GM12878 (cell line): ENCODE measurements around the gene IRS1. TPM values are rescaled to one million over a fixed set of nuclear protein-coding genes. Genes with fewer than 3 reads are reported as not detected.

Experiments used
- ATAC-seq: fragments of 200-7000 bp; cut with Tn5 transposase; 3 replicates; pipeline ENCODE4 v1.9.1; 2020; ENCODE audit warnings: mild to moderate bottlenecking, moderate library complexity
- BruUV-seq: library from RNA; stranded (reverse); fragments of 400-500 nt; replicated peaks from 2 replicates; lab custom pipeline; 2021; lab: Mats Ljungman, UMichigan
- CTCF ChIA-PET: fragments of 300-600 bp; sonication (Branson Sonifier 250); formaldehyde crosslinking; extraction: SDS; loops from one replicate; lab custom pipeline; 2021; ENCODE audit warnings: inconsistent platforms; lab: Yijun Ruan, JAX
- POLR2A ChIA-PET: fragments of 350-600 bp; formaldehyde crosslinking; extraction: SDS; loops from one replicate; lab custom pipeline; 2021; ENCODE audit warnings: inconsistent platforms; lab: Charles Lee
- RAD21 ChIA-PET: fragments of 300-600 bp; sonication (Branson Sonifier 250); formaldehyde crosslinking; loops from one replicate; lab custom pipeline; 2023; ENCODE audit warnings: antibody characterized with exemption; ENCODE audit not compliant: unreplicated experiment; lab: Charles Lee
- SMC1A ChIA-PET: fragments of 300-600 bp; sonication (Branson Sonifier 250); formaldehyde crosslinking; loops from one replicate; lab custom pipeline; 2023; ENCODE audit not compliant: unreplicated experiment, uncharacterized antibody; lab: Charles Lee
- DNase-seq: peaks from one replicate; pipeline ENCODE4 v3.0.0-alpha.2; 2011; ENCODE audit warnings: low read depth, low spot score
- FAIRE-seq: peaks from 3 replicates; lab custom pipeline; 2011; peaks lifted over from hg19 to GRCh38; lab: Jason Lieb, UNC
- H2AFZ ChIP-seq: 2 replicates; pipeline ENCODE4 v1.6.0; 2011; ENCODE audit warnings: low read depth, low read length, control low read depth; ENCODE audit not compliant: control insufficient read depth
- H3K27ac ChIP-seq: 2 replicates; pipeline ENCODE4 v1.5.1; 2011; ENCODE audit warnings: control low read depth; ENCODE audit not compliant: control insufficient read depth, insufficient read depth
- H3K27me3 ChIP-seq, 2 experiments: replicated peaks in 1 of 2; 2 replicates each; pipeline versions ENCODE4 v1.6.0 to v1.6.1; 2011; ENCODE audit warnings: low read length in 1 of 2; ENCODE audit not compliant: control insufficient read depth in 2 of 2, insufficient read depth in 2 of 2
- H3K36me3 ChIP-seq, 2 experiments: 2 replicates each; pipeline ENCODE4 v1.5.1; 2011; ENCODE audit warnings: low read length in 1 of 2; ENCODE audit not compliant: control insufficient read depth in 2 of 2, insufficient read depth in 2 of 2
- H3K4me1 ChIP-seq: 2 replicates; pipeline ENCODE4 v1.6.1; 2011; ENCODE audit warnings: mild to moderate bottlenecking, low read length, moderate library complexity, mixed read lengths; ENCODE audit not compliant: control insufficient read depth, insufficient read depth
- H3K4me2 ChIP-seq: 2 replicates; pipeline ENCODE4 v1.6.0; 2011; ENCODE audit warnings: control low read depth; ENCODE audit not compliant: control insufficient read depth, insufficient read depth
- H3K4me3 ChIP-seq: fragments of 200-600 bp; sonication (generic); 2 replicates; pipeline ENCODE4 v1.5.1; 2016
- H3K79me2 ChIP-seq: 2 replicates; pipeline ENCODE4 v1.6.0; 2011; ENCODE audit warnings: low read length; ENCODE audit not compliant: control insufficient read depth, insufficient read depth
- H3K9ac ChIP-seq: 2 replicates; pipeline ENCODE4 v1.8.0; 2011; ENCODE audit warnings: low read length, control low read depth, mixed read lengths; ENCODE audit not compliant: control insufficient read depth, insufficient read depth
- H3K9me3 ChIP-seq: replicated peaks from 3 replicates; pipeline ENCODE4 v1.5.1; 2011; ENCODE audit warnings: mild to moderate bottlenecking, low read length; ENCODE audit not compliant: control insufficient read depth, insufficient read depth
- H4K20me1 ChIP-seq: 2 replicates; pipeline ENCODE4 v1.6.0; 2011; ENCODE audit not compliant: control insufficient read depth, insufficient read depth
- BCL11A ChIP-seq: IDR thresholded peaks from 2 replicates; pipeline ENCODE4 v1.6.1; 2011; ENCODE audit warnings: low read depth, low read length
- CHD4 ChIP-seq: fragments of 200-600 bp; sonication (generic); IDR thresholded peaks from 2 replicates; pipeline ENCODE4 v1.6.1; 2016; ENCODE audit warnings: mild to moderate bottlenecking
- EED ChIP-seq: sonication (generic); IDR thresholded peaks from 2 replicates; pipeline ENCODE4 v1.6.1; 2016; ENCODE audit warnings: antibody characterized with exemption, low read depth
- ESRRA ChIP-seq: IDR thresholded peaks from 2 replicates; pipeline ENCODE4 v1.6.1; 2012; ENCODE audit warnings: mild to moderate bottlenecking, low read length, improper control_type of control experiment
- GABPA ChIP-seq: IDR thresholded peaks from 2 replicates; pipeline ENCODE4 v1.6.1; 2014; ENCODE audit warnings: antibody characterized with exemption, low read depth, mild to moderate bottlenecking, inconsistent platforms
- GATAD2B ChIP-seq: fragments of 450-650 bp; conservative IDR thresholded peaks from 2 replicates; pipeline ENCODE4 v1.6.1; 2017; ENCODE audit warnings: low read depth, mild to moderate bottlenecking, moderate library complexity
- HCFC1 ChIP-seq: fragments of 150-350 bp; IDR thresholded peaks from 2 replicates; pipeline ENCODE4 v1.6.1; 2014; ENCODE audit warnings: low read length
- IKZF2 ChIP-seq, 2 experiments: fragments of 450-650 bp; IDR thresholded peaks; 2 replicates each; pipeline ENCODE4 v1.6.1; 2017; ENCODE audit warnings: mild to moderate bottlenecking in 2 of 2, moderate library complexity in 2 of 2
- MYB ChIP-seq: fragments of 150-350 bp; IDR thresholded peaks from 2 replicates; pipeline ENCODE4 v1.6.1; 2014; ENCODE audit warnings: mild to moderate bottlenecking, low read depth, low read length, borderline replicate concordance
- MYC ChIP-seq: IDR thresholded peaks from 2 replicates; pipeline ENCODE4 v1.6.1; 2011; ENCODE audit warnings: mild to moderate bottlenecking, low read length, moderate library complexity, inconsistent platforms; ENCODE audit not compliant: insufficient read depth, insufficient replicate concordance, insufficient read length, severe bottlenecking
- NBN ChIP-seq: fragments of 450-650 bp; IDR thresholded peaks from 2 replicates; pipeline ENCODE4 v1.6.1; 2016
- POU2F2 ChIP-seq: IDR thresholded peaks from 3 replicates; pipeline ENCODE4 v1.6.1; 2011; ENCODE audit warnings: low read depth, mild to moderate bottlenecking, low read length, borderline replicate concordance
- RAD51 ChIP-seq: fragments of 450-650 bp; IDR thresholded peaks from 2 replicates; pipeline ENCODE4 v1.6.1; 2016; ENCODE audit warnings: moderate library complexity, mild to moderate bottlenecking, inconsistent platforms
- RFX5 ChIP-seq: IDR thresholded peaks from 2 replicates; pipeline ENCODE4 v1.6.1; 2011; ENCODE audit warnings: low read depth, low read length, improper control_type of control experiment
- RUNX3 ChIP-seq: IDR thresholded peaks from 2 replicates; pipeline ENCODE4 v1.6.1; 2012; ENCODE audit warnings: low read length, inconsistent platforms
- SREBF2 ChIP-seq: IDR thresholded peaks from 2 replicates; pipeline ENCODE4 v1.6.1; 2012; ENCODE audit warnings: mild to moderate bottlenecking, low read length
- ZNF24 ChIP-seq: fragments of 450-650 bp; IDR thresholded peaks from 2 replicates; pipeline ENCODE4 v1.6.1; 2017; ENCODE audit warnings: antibody characterized with exemption, mild to moderate bottlenecking
- ZNF622 ChIP-seq: fragments of 450-650 bp; IDR thresholded peaks from 2 replicates; pipeline ENCODE4 v1.6.1; 2017; ENCODE audit warnings: mild to moderate bottlenecking, inconsistent platforms
- WGBS: methylation state at CpG from one replicate; pipeline ENCODE4 v1.1.6; 2016; ENCODE audit warnings: low lambda C conversion rate; ENCODE audit not compliant: insufficient replicate concordance, insufficient coverage; ENCODE audit errors: missing lambda C conversion rate; 5-methylcytosine and 5-hydroxymethylcytosine counted together
- in situ Hi-C: fragments of 300-500 bp; cut with MboI; formaldehyde crosslinking; loops from 9 replicates; pipeline ENCODE4 v1.14.3; 2018; ENCODE audit warnings: mixed read lengths
- intact Hi-C: fragments of 100-400 bp; cut with micrococcal nuclease; formaldehyde crosslinking; loops from one replicate; pipeline ENCODE4 v1.14.2; 2022; ENCODE audit not compliant: unreplicated experiment
- polyA plus RNA-seq, 11 experiments: library from polyadenylated mRNA; depleted of rRNA in 4 of 11; unstranded in 6 of 11; stranded (reverse) in 5 of 11; fragments of >200 nt; fragmentation: Nextera tagmentation in 4 of 11; fragmentation: Illumina TruSeq in 1 of 11; extraction: Ambion mirVana in 4 of 11; extraction: Trizol in 1 of 11; gene quantifications; 1 replicate in 1 of 11; 2 replicates in 10 of 11; pipeline versions ENCODE4 v1.2.1 to v1.2.3, GENCODE V29; 2011 to 2016; ENCODE audit warnings: inconsistent platforms in 2 of 11, missing spikeins in 2 of 11, low read depth in 1 of 11
- total RNA-seq, 4 experiments: library from RNA; depleted of rRNA in 3 of 4; stranded (reverse); fragments of >200 nt in 3 of 4; fragmentation: Illumina TruSeq in 1 of 4; extraction: Trizol in 1 of 4; gene quantifications; 2 replicates each; pipeline versions ENCODE4 v1.2.1 to v1.2.3, GENCODE V29; 2013 to 2021
- TF ChIP-seq, protein P1 (sequence below): fragments of 150-350 bp; IDR thresholded peaks from 2 replicates; pipeline ENCODE4 v1.6.1; 2016; ENCODE audit warnings: low read depth, low read length
- TF ChIP-seq, protein P2 (sequence below): fragments of 450-650 bp; IDR thresholded peaks from 2 replicates; pipeline ENCODE4 v1.6.1; 2014; ENCODE audit warnings: mild to moderate bottlenecking

The IRS1 gene
- total and polyA plus RNA-seq, 10 of the 15 experiments (the other 5 are each of a cell fraction or from before 2014, with no cell fraction given), result 0.03 to 1.7 (median 0.34) TPM

DNA sequence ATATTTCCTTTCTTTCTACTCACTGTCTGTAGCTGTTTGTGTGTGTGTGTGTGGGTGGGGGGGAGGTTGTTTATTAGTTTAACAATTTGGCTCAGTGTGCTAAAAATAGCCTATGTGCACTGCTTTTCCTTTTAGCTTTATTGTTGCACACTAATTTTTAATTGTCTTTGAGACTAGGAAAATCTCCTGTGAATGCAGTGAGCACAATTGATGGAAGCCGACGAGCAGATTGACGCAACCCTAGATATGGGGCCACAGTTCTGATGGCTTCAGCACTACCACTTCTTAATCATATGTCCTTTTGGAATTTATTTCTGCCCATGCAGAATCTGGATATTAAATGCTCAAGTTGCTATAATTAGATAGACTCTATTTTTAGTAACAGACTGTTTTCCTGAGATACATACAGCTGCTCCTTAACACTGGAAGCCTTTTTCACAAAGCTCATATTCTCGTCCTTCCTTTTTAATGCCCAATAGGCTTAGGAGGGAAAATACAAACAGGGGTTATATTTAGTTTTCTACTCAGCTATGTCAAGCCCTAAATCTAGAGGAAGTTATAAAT, 109.1 kb downstream of the IRS1 start:
- in situ Hi-C loops, result no loop called here
- no peak overlapping the region for H3K27ac ChIP-seq
- SMC1A ChIA-PET, result interaction anchor here (0.6 kb wide), 2 partner anchors 10 to 417 kb away, joined by 3 to 4 read pairs; no protein-coding TSS in a partner anchor

More for the DNA sequence above, 109.1 kb downstream of the IRS1 start:
- Histone ChIP-seq H3K4me1 (no peaks in the 10 kb centered on the region), H3K27me3 (no peaks in the 10 kb centered on the region), H4K20me1 (no peaks in the 10 kb centered on the region), H3K9ac (no peak overlapping the region), H3K79me2 (no peaks in the 10 kb centered on the region), H3K9me3 (no peaks in the 10 kb centered on the region), H3K4me3 (no peak overlapping the region), H2AFZ (no peak overlapping the region), H3K4me2 (no peak overlapping the region), H3K36me3 (no peaks in the 10 kb centered on the region)
- intact Hi-C loops, result no loop called here
- ChIA-PET POLR2A (interaction anchor here (0.7 kb wide), 1 partner anchor 267 kb away, joined by 4 read pairs; no protein-coding TSS in a partner anchor), RAD21 (interaction anchor here (0.7 kb wide), 1 partner anchor 38 kb away, joined by 3 read pairs; no protein-coding TSS in a partner anchor), CTCF (interaction anchor here (0.6 kb wide), 1 partner anchor 110 kb away, joined by 3 read pairs; no protein-coding TSS in a partner anchor)
- TF ChIP-seq, protein P1, sequence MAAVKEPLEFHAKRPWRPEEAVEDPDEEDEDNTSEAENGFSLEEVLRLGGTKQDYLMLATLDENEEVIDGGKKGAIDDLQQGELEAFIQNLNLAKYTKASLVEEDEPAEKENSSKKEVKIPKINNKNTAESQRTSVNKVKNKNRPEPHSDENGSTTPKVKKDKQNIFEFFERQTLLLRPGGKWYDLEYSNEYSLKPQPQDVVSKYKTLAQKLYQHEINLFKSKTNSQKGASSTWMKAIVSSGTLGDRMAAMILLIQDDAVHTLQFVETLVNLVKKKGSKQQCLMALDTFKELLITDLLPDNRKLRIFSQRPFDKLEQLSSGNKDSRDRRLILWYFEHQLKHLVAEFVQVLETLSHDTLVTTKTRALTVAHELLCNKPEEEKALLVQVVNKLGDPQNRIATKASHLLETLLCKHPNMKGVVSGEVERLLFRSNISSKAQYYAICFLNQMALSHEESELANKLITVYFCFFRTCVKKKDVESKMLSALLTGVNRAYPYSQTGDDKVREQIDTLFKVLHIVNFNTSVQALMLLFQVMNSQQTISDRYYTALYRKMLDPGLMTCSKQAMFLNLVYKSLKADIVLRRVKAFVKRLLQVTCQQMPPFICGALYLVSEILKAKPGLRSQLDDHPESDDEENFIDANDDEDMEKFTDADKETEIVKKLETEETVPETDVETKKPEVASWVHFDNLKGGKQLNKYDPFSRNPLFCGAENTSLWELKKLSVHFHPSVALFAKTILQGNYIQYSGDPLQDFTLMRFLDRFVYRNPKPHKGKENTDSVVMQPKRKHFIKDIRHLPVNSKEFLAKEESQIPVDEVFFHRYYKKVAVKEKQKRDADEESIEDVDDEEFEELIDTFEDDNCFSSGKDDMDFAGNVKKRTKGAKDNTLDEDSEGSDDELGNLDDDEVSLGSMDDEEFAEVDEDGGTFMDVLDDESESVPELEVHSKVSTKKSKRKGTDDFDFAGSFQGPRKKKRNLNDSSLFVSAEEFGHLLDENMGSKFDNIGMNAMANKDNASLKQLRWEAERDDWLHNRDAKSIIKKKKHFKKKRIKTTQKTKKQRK, result no peak
- TF ChIP-seq ZNF622 (no peak), GABPA (no peak), ZNF24 (no peak), HCFC1 (no peak), GATAD2B (no peak), MYC (no peak), IKZF2 (IDR thresholded peaks at IDR 0.05) (no peak), MYB (no peak), ESRRA (no peak), SREBF2 (no peak), RAD51 (no peak), RFX5 (no peak), NBN (no peak), RUNX3 (no peak), POU2F2 (no peak), BCL11A (no peak), CHD4 (no peak), EED (no peak)
- TF ChIP-seq, protein P2, sequence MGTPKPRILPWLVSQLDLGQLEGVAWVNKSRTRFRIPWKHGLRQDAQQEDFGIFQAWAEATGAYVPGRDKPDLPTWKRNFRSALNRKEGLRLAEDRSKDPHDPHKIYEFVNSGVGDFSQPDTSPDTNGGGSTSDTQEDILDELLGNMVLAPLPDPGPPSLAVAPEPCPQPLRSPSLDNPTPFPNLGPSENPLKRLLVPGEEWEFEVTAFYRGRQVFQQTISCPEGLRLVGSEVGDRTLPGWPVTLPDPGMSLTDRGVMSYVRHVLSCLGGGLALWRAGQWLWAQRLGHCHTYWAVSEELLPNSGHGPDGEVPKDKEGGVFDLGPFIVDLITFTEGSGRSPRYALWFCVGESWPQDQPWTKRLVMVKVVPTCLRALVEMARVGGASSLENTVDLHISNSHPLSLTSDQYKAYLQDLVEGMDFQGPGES, result no peak
- no peak for FAIRE-seq
- no TSS peak for BruUV-seq
- ATAC-seq, result no peak
- WGBS, result 71% methylated on average over 4 of the region's 4 CpGs
- DNase-seq, result no peak
